Epithelial cell of prostate (primary cell): Measurements from ENCODE around the gene ORAI2.
"Not testable (repeated sequence)": the region's sequence is repeated elsewhere in the genome, so short reads cannot be mapped to it uniquely, and the experiment has no call there.

Experiments used
- DNase-seq: peaks from one replicate; pipeline ENCODE4 v3.0.0-alpha.2; 2011; ENCODE audit warnings: low read depth, low spot score
- H3K27ac ChIP-seq: fragments of 450-650 bp; 2 replicates; pipeline ENCODE4 v1.5.1; 2017; ENCODE audit warnings: mild to moderate bottlenecking

ORAI2 gene

DNA sequence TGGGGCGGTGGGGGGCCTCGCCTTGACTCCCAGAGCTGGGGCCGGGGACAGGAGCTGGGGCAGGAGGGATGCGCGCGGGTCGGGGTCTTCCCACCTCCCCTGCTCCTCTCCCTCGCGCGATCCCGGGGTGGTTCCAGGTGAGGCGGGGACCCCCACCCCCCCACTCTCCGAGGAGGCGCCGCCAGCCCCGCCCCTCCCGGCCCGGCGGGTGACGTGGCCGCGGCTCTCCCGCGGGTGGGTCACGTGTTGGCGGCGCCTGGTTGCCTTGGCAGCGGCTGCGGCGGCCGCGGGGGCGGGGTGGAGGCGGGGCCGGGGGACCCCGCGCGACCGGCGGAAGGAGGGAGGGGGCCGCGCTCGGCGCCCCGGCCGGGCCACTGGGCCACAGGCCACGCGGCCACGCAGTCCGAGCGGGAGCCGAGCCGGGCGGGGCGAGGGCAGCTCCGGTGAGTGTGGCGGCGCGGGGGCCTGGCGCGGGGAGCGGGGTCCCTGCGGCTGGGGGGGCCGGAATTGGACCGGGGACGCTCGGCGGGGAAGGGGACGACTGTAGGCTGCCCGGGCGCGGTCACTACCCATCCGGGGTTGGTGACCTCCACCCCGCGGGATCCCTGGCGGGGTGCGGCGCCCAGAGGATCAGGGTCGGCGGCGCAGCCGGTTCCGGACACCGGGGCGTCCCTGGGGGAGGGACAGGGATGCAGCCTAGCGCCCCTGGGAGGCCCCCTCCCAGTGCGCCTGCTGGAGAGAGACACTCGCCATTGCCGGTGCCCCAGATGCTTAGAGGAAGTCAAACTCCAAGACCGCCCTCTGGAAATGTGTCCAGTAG, at the start of gene ORAI2:
Gene ORAI2 (plus strand): TSS at position 357 of the 820 bp plus-strand sequence. CDS start 5,382 bp downstream, outside the sequence.
- peak within 1 kb of the TSS; percentile 76 for H3K27ac ChIP-seq
- DNase-seq = no peak

DNA sequence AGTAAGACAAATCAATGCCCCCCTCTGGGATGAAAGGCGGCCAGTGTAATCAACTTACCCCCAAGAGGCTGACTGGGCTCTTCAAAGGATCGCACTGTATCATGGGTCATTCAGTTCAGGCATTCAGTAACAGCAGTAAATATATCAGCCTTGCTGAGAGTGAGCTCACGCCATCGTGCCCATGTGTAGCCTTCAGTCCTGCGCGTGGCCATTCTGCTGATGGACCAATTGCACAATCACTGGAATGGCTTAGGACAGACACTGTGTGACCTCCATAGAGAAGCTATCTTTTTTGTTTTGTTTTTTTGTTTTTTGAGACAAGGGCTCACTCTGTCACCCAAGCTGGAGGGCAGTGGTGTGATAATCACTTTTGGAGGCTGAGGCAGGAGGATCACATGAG, 46.3 kb upstream of the ORAI2 start:
- DNase-seq = no peak
- no peak overlapping the region for H3K27ac ChIP-seq

DNA sequence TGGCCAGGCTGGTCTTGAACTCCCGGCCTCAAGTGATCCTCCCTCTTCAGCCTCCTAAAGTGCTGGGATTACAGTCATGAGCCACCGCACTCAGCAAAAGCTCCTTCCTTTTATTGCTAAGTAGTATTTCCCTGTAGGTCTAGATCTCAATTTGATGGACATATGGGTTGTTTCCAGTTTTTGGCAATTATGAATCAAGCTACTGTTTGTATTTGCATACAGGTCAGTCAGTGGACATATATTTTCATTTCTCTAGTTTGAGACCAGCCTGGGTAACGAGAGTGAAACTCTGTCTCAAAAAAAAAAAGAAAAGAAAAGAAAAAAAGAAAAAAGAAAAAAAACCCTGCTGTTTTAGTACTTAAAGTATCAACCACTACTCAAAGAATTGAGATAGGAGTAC, 43.6 kb upstream of the ORAI2 start:
- no peak for DNase-seq
- H3K27ac ChIP-seq = no peak overlapping the region

DNA sequence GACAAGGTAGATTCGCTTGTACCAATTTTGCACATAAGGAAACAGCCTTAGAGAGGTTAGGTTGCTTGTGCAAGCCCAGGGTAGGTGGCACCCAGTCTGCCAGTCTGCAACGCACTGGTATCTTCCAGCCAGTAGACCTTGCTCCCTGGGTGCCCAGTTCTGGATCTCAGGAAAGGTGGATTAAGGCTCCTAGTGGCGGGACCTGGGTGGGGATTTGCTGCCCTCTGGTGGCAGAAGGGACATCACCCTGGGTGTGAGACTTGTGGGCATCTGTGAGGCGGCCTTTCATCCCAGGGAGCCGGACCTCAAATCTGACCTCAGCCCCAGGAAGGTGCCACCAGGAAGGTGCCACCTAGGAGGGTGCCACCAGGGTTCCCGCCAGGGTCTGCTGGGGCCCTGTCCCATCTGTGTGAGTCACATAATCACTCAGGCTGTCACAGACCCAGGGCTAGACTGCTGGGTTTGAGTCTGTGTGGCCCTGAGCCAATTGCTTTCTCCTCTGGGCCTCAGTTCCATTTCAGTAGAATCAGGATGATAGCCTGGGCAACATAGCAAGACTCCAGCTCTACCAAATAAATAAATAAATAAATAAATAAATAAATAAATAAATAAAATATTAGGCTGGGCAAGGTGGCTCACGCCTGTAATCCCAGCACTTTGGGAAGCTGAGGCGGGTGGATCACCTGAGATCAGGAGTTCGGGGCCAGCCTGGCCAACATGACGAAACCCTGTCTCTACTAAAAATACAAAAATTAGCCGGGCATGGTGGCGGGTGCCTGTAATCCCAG, 42.5 kb upstream of the ORAI2 start:
- H3K27ac ChIP-seq = no peak overlapping the region
- DNase-seq = no peak

DNA sequence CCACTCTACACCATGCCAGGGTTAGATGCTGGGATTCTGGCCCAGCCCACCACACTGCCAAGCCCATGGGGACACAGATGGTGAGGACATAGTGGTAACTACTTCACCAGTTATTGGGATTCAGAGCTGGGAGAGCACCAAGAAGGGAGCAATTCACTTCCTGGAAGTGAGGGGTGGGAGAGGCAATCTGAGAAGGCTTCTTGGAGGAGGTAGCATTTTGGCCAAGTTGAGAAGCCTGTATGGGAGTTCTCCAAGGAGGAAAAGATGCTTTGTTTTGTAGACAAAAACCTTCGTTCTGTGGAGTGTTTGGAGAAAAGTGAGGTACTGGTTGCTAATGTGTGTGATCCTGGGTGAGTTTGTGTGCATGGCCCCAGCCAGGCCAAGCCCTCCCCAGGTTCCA, 41.0 kb upstream of the ORAI2 start:
- H3K27ac ChIP-seq = no peak overlapping the region

DNA sequence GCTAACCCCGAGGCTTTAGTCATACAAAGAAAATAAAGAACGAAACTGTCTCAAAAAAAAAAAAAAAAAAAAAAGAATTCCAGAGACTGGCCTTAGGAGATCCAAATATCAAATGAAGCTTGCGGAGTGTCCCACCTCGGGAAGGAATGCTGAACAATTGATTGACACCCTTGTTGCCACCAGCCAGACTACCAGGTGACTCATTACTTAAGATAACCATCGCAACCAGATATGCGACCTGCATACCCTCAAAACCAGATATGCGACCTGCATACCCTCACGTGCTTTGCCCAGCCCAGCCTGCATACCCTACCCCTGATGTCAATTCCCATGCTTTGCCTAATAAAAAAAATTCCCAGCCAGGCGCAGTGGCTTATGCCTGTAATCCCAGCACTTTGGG, 39.9 kb upstream of the ORAI2 start:
- H3K27ac ChIP-seq = no peak overlapping the region
- DNase-seq = no peak

More for the DNA sequence above, 41.0 kb upstream of the ORAI2 start:
- DNase-seq = no peak

DNA sequence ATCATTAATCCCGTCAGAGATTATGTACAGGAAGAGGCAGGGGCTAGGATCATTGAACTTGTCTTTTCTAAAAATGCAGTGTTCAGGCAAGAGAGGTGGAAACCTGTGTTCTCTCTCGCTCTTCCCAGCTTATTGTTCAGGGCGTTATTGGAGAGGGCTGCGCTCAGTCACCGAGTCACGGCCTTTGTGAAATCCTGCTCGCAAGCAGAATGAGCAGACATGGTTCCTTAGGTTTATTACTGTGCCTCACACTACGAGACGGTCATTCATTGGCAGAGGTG, 37.8 kb upstream of the ORAI2 start:
- peak overlapping the region; percentile 78 for H3K27ac ChIP-seq
- DNase-seq = no peak

DNA sequence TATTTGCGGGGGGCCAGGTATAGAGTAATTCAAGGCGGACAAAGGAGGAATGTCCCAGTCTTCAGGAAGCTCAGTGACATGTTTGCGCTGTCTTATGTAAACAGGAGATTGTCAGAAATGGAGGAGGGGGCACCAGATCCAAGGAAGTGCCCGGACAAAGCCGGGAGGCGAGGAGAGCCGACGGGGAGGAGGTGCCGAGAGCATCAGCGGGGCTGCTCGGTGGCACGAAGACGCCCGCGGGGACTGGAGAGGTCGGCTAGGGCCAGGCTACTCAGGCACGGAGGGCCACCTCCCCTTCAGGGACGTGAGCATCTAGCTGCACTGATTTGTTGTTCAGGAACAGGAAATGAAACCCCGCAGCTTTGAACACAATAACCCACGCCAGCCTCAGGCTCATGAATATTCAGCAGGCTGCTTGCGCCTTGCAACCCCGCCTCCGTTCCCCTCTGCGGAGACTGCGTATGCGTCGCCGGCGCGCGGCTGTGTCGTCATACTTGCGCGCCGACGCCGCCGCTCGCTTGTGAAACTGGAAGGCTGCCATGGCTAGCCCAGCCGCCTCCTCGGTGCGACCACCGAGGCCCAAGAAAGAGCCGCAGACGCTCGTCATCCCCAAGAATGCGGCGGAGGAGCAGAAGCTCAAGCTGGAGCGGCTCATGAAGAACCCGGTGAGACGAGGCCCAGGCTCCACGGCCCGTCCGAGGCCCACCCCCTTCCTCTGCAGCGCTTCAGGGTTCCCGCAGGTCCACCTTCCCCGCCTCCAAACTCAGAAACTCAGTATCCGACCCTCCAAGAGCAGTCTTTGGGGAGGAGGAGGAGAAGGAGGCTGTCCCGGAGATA, 37.3 kb upstream of the ORAI2 start, which contains the start of gene PRKRIP1:
Gene PRKRIP1 (plus strand): TSS at position 491 of the 837 bp plus-strand sequence. CDS start 49 bp downstream, at position 540.
- H3K27ac ChIP-seq = peak within 1 kb of the TSS; percentile 78
- DNase-seq = peak; percentile 66

DNA sequence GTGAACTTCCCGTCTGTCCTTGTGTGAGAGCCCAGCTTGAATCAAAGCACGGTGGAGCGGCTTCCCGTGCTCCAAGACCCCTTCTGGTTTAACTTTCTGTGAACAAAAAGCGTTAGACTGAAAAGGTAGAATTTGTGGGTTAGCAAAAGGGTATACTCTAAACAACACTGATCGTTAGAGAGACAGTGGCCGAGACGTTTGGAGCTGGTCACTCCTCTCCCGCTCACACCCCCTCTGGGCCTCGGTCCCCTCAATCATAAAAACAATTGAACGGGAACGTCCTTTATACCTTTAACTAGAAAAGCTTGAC, 36.7 kb upstream of the ORAI2 start:
- DNase-seq = no peak
- peak overlapping the region; percentile 78 for H3K27ac ChIP-seq

DNA sequence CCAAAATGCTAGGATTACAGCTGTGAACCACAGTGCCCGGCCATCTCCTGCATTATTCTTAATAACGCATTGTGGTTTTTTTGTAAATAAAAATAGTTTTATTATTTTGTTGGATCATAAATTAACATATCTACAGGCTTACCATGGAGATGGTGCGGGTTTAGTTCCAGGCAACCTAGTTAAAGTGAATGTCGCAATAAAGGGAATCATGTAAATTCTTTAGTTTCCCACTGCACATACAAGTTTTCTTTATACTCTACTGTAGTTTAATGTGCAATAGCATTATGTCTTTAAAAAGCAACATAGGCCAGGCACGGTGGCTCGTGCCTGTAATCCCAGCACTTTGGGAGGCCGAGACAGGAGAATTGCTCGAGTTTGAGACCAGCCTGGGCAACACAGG, 34.8 kb upstream of the ORAI2 start:
- H3K27ac ChIP-seq = no peak overlapping the region
- no peak for DNase-seq

DNA sequence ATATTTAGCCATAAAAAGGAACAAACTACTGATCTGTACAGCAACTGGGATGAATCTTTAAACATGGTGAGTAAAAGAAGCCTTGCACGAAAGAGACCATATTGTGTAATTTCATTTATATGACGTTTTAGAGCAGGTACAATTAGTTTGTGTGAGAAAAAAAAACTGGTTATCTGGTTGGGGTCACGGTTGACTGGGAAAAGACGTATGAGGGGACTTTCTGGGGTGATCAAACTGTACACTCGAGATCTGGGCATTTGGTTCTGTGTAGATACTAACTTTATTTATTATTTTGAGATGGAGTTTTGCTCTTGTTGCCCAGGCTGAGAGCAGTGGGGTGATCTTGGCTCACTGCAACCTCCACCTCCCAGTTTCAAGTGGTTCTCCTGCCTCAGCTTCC, 33.0 kb upstream of the ORAI2 start:
- no peak for DNase-seq
- H3K27ac ChIP-seq = no peak overlapping the region

DNA sequence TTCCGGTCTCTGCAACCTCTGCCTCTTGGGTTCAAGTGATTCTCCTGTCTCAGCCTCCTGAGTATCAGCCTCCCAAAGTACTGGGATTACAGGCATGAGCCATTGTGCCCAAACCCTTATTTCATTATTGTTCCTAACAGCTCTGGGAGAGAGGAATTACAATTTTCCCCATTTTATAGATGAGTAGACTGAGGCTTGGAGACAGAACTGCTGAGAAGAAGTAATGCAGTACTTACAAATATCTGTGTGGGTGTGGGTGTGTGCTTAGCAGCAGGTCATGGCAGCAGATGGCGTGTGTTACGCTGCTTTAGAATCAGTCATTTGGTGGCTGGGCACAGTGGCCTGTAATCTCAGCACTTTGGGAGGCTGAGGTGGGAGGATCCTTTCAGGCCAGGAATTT, 29.8 kb upstream of the ORAI2 start:
- no peak overlapping the region for H3K27ac ChIP-seq
- DNase-seq = no peak

DNA sequence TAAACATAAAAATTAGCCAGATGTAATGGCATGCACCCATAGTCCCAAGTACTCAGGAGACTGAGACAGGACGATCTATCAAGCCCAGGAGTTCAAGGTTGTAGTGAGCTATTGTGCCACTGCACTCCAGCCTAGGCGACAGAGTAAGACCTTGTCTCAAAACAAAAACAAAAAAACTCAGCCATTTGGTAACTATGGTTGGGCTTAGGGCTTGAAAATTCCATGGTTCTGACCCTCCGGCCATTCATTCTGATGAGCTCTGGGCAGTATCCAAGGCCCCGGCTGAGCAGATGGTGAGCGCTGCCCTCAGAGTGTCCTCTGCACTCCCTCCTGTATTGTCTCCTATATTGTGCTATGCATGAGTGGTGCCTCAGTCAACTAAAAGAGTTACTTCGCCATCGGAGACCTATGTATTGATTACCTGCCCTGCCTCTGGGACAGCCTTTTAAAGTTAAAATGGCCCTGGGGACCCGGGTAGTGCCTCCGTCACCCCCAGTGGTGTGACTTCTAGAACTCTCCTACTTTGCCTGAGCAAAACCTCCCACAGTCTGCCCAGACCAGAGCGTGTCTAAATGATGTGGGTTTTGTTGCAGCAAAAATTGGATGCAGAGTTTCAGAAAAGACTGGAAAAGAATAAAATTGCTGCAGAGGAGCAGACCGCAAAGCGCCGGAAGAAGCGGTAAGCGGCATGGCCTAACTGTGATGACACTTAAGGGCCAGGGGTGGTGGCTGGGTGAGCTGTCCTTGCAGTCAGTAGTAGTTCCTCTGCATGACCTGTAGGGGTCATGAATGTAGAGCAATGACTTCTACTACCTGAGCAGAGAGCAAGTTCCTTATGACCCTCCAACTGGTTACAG, 29.1 kb upstream of the ORAI2 start:
- DNase-seq = peak; percentile 12
- H3K27ac ChIP-seq = no peak overlapping the region

DNA sequence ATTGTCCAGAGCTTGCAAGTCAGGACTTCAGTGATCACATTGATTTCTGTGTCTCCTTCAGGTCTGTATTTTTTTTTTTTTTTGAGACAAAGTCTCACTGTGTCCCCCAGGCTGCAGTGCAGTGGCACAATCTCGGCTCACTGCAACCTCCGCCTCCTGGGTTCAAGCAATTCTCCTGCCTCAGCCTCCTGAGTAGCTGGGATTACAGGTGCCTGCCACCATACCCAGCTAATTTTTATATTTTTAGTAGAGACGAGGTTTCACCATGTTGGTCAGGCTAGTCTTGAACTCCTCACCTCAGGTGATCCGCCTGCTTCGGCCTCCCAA, 28.6 kb upstream of the ORAI2 start:
- DNase-seq, H3K27ac ChIP-seq: not testable (repeated sequence)

DNA sequence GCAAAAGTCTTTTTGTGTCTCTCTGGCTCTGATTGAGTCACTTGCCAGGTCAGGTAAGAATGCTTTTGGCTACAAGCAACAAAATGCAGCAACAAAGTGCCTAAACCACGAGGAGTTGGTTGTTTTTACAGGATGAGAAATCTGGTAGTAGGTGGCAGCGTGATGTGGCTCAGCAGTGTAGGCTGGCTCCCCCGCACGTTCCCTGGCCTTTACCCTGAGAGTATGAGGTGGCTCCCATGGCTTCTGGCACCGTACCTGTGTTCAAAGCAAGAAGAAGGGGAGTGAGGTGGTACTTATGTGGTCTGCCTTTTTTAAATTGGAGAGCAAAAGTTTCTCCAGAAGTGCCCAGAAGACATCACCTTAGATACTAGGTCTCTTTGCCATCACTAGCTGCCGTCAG, 25.5 kb upstream of the ORAI2 start:
- no peak for DNase-seq
- no peak overlapping the region for H3K27ac ChIP-seq

DNA sequence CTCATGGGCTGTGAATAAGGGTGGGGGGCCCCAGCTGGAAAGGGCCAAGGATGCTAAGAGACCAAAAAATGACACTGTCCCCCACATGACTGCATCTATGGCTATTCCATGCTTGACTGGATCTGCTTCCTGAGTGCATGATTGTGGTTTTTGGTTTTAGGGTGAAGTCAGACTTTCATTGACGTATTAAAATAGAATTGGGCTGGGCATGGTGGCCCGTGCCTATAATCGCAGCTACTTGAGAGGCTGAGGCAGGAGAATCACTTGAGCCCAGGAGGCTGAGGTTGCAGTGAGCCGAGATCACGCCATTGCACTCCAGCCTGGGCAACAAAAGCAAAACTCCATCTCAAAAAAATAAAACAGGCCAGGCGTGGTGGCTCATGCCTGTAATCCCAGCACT, 24.8 kb upstream of the ORAI2 start:
- H3K27ac ChIP-seq, DNase-seq: not testable (repeated sequence)

DNA sequence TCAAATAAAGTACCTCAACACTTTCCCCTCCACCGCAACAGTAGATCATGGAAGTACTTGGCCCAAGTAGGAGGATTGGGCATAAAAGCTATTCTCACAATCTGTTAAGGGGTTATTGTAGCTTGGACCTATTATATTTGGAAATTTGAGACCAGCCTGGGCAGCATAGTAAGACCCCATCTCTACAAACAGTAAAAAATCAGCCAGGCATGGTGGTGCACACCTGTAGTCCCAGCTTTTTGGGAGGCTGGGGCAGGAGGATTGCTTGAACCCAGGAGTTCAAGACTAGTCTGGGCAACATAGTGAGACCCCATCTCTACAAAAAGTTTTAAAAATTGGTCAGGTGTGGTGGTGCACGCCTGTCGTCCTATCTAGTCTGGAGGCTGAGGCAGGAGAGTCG, 24.0 kb upstream of the ORAI2 start:
- no peak overlapping the region for H3K27ac ChIP-seq
- DNase-seq = no peak

DNA sequence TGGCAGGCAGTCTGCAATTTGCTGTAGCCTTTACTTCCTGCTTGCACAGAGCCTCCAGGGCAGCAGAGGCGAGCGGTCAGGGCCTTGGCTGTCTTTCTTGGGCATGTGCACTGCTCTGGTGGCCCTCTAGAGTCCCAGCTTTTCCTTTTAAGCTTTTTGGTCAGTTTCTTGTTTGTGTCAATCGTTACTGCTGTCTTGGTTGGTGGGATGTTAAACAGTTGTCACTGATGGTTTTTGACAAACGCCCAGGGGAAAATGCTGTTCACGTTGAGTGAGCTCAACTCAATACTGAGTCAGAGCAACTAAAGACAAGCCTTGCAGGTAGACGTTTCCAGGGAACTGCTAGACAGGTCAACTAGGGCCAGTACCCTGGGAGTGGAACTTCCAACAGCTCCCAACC, 23.3 kb upstream of the ORAI2 start:
- H3K27ac ChIP-seq = no peak overlapping the region
- DNase-seq = no peak

DNA sequence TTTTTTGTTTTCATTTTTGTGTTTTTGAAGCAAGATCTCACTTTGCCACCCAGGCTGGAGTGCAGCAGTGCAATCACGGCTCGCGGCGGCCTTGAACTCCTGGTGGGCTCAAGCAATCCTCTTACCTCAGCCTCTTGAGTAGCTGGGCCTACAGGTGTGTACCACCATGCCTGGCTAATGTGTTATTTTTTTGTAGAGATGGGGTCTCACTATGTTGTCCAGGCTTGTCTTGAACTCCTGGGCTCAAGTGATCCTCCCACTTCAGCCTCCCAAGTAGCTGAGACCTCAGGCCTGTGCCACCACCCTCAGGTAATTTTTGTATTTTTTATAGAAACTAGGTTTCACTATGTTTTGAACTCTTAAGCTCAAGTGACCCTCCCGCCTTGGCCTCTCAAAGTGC, 22.5 kb upstream of the ORAI2 start:
- DNase-seq = no peak
- no peak overlapping the region for H3K27ac ChIP-seq

DNA sequence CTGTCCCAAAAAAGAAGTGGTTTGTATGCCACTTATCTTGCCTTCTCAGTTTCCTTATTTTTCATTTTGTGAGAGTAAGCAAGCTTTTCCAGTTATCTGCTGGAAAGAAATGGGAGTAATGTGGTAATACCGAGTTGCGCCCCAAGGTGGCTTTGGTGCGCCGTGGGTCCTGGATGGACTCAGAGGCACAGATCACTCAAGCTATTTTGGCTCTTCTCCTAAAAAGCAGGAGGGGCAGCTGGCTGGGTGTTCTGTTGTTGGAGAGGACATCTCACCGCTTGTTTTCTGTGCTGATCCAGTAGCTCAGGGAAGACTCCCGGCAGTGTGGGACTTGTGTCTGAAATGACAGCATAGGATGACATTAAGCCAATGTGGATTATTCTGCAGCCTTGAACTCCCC, 20.8 kb upstream of the ORAI2 start:
- no peak for DNase-seq

More for the DNA sequence above, 20.8 kb upstream of the ORAI2 start:
- H3K27ac ChIP-seq = no peak overlapping the region
